Upper lobe of left lung (tissue), 4 donors: ENCODE results near the gene TMEM184B.

Source experiments
- EP300 ChIP-seq, 4 donors: sonication (generic); formaldehyde crosslinking; IDR thresholded peaks; one replicate each; pipeline ENCODE4 v1.5.1; 2017; ENCODE audit warnings: antibody characterized with exemption in 4 of 4, control low read depth in 2 of 4
- POLR2AphosphoS5 ChIP-seq, 2 donors: sonication (generic); formaldehyde crosslinking; IDR thresholded peaks; one replicate each; pipeline ENCODE4 v1.5.1; 2017; ENCODE audit warnings: antibody characterized with exemption in 2 of 2
- TF ChIP-seq, protein P1 (sequence below), 6 experiments: fragments of 450-650 bp in 4 of 6; fragments of 200-600 bp in 2 of 6; sonication (generic) in 2 of 6; IDR thresholded peaks; one replicate each; pipeline ENCODE4 v1.5.1; 2016 to 2019; ENCODE audit warnings: antibody characterized with exemption in 6 of 6

DNA sequence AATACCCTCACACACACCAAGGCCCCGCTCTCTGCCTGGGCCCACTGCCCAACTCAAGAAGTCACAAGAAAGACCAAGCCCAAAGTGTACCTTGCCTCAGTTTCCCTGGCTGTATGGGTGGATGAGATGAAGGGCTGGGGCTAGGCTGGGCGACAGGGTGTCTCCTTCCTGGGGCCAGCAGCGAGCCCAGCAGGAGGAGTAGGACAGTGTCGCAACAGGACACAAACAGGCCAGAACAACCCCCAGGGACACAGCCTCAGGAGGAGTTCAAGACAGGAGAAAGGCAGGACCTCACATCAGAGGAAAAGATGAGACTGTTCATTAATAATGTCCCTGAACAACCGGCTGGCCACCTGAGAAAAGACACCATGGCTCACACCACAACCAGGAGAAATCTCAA lies 31.2 kb upstream of the TMEM184B start:
- TF ChIP-seq, protein P1, sequence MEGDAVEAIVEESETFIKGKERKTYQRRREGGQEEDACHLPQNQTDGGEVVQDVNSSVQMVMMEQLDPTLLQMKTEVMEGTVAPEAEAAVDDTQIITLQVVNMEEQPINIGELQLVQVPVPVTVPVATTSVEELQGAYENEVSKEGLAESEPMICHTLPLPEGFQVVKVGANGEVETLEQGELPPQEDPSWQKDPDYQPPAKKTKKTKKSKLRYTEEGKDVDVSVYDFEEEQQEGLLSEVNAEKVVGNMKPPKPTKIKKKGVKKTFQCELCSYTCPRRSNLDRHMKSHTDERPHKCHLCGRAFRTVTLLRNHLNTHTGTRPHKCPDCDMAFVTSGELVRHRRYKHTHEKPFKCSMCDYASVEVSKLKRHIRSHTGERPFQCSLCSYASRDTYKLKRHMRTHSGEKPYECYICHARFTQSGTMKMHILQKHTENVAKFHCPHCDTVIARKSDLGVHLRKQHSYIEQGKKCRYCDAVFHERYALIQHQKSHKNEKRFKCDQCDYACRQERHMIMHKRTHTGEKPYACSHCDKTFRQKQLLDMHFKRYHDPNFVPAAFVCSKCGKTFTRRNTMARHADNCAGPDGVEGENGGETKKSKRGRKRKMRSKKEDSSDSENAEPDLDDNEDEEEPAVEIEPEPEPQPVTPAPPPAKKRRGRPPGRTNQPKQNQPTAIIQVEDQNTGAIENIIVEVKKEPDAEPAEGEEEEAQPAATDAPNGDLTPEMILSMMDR (IDR thresholded peaks at IDR 0.05): no peak
- TF ChIP-seq EP300 (IDR thresholded peaks at IDR 0.05) (no peak), POLR2AphosphoS5 (IDR thresholded peaks at IDR 0.05) (no peak)
